C4-2B (cell line): Measurements from ENCODE around the gene TNRC18.

Experiments
- CTCF ChIP-seq: fragments of 450-650 bp; conservative IDR thresholded peaks from 2 replicates; pipeline ENCODE4 v1.5.1; 2017; ENCODE audit warnings: mild to moderate bottlenecking
- ZFX ChIP-seq: fragments of 450-650 bp; IDR thresholded peaks from 2 replicates; pipeline ENCODE4 v1.6.1; 2017

- TF ChIP-seq CTCF (no peak), ZFX (no peak)
Measured at GRCh38 chr7:5283421-5284303, 140.0 kb downstream of the TNRC18 start.
